ENCODE data around the gene OXLD1.

DNA sequence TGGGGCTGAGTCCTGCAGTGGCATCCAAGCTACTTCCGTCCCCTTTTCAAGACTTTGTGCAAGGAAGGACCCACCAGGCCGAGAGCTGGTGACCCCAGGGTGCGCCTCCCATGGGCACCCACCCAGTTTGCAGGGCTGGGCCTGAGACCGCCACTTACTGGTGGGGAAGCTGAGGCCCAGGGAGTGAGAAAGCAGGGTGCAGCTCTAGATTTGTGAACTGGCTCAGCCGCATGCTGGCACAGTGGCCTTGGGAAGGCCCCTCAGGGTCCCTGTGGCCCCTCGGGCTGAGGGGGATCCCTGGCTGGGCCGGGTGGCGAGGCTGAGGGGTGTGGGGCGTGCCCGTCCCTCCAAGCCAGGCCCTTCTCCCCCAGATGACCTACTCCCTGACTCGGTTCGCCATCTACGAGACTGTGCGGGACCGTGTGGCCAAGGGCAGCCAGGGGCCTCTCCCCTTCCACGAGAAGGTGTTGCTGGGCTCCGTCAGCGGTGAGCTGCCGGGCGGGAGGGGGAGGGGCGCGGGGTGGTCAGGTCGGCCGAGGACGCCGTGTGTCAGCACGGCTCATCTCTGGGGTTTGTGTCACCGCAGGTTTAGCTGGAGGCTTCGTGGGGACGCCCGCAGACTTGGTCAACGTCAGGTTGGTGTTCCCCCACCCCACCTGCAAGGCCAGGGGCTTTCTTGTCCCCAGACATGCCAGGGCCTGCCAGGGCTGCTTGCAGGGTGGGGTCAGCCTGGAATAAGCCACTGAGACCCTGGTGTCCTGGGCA is 48.9 kb upstream of the OXLD1 start:
- TF ChIP-seq, protein P1, sequence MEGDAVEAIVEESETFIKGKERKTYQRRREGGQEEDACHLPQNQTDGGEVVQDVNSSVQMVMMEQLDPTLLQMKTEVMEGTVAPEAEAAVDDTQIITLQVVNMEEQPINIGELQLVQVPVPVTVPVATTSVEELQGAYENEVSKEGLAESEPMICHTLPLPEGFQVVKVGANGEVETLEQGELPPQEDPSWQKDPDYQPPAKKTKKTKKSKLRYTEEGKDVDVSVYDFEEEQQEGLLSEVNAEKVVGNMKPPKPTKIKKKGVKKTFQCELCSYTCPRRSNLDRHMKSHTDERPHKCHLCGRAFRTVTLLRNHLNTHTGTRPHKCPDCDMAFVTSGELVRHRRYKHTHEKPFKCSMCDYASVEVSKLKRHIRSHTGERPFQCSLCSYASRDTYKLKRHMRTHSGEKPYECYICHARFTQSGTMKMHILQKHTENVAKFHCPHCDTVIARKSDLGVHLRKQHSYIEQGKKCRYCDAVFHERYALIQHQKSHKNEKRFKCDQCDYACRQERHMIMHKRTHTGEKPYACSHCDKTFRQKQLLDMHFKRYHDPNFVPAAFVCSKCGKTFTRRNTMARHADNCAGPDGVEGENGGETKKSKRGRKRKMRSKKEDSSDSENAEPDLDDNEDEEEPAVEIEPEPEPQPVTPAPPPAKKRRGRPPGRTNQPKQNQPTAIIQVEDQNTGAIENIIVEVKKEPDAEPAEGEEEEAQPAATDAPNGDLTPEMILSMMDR (IDR thresholded peaks at IDR 0.05) = no peak
- TF ChIP-seq, protein P2, sequence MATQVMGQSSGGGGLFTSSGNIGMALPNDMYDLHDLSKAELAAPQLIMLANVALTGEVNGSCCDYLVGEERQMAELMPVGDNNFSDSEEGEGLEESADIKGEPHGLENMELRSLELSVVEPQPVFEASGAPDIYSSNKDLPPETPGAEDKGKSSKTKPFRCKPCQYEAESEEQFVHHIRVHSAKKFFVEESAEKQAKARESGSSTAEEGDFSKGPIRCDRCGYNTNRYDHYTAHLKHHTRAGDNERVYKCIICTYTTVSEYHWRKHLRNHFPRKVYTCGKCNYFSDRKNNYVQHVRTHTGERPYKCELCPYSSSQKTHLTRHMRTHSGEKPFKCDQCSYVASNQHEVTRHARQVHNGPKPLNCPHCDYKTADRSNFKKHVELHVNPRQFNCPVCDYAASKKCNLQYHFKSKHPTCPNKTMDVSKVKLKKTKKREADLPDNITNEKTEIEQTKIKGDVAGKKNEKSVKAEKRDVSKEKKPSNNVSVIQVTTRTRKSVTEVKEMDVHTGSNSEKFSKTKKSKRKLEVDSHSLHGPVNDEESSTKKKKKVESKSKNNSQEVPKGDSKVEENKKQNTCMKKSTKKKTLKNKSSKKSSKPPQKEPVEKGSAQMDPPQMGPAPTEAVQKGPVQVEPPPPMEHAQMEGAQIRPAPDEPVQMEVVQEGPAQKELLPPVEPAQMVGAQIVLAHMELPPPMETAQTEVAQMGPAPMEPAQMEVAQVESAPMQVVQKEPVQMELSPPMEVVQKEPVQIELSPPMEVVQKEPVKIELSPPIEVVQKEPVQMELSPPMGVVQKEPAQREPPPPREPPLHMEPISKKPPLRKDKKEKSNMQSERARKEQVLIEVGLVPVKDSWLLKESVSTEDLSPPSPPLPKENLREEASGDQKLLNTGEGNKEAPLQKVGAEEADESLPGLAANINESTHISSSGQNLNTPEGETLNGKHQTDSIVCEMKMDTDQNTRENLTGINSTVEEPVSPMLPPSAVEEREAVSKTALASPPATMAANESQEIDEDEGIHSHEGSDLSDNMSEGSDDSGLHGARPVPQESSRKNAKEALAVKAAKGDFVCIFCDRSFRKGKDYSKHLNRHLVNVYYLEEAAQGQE (IDR thresholded peaks at IDR 0.05; ENCODE audit: low read depth, low read length) = no peak
- no peak for TF ChIP-seq EP300 (IDR thresholded peaks at IDR 0.05; ENCODE audit: borderline replicate concordance in 1 of 2, low read depth in 1 of 2, low read length in 1 of 2)
- no peak for TF ChIP-seq RAD21 (IDR thresholded peaks at IDR 0.05; ENCODE audit: low read length)
- TF ChIP-seq POLR2AphosphoS5 (IDR thresholded peaks at IDR 0.05; ENCODE audit: low read depth, low read length) = no peak
- no peak for TF ChIP-seq JUND (IDR thresholded peaks at IDR 0.05)
- no peak for TF ChIP-seq EZH2phosphoT487 (IDR thresholded peaks at IDR 0.05; ENCODE audit: borderline replicate concordance, low read depth)
- TF ChIP-seq, protein P3, sequence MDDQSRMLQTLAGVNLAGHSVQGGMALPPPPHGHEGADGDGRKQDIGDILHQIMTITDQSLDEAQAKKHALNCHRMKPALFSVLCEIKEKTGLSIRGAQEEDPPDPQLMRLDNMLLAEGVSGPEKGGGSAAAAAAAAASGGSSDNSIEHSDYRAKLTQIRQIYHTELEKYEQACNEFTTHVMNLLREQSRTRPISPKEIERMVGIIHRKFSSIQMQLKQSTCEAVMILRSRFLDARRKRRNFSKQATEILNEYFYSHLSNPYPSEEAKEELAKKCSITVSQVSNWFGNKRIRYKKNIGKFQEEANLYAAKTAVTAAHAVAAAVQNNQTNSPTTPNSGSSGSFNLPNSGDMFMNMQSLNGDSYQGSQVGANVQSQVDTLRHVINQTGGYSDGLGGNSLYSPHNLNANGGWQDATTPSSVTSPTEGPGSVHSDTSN (IDR thresholded peaks at IDR 0.05) = no peak
- TF ChIP-seq TAF1 (IDR thresholded peaks at IDR 0.05; ENCODE audit: borderline replicate concordance, low read depth, low read length) = no peak
